Mucosa of descending colon (tissue), 3 donors: Measurements from ENCODE around the gene USP24. TPM values are rescaled to one million over a fixed set of nuclear protein-coding genes. Genes with fewer than 3 reads are reported as not detected.

Experiments
- ATAC-seq: fragments of 200-7000 bp; cut with Tn5 transposase; one replicate; pipeline ENCODE4 v1.9.1; 2020; ENCODE audit warnings: mild to moderate bottlenecking, moderate library complexity
- DNase-seq, 3 donors: peaks; one replicate each; pipeline ENCODE4 v3.0.0-alpha.2; 2020
- H3K36me3 ChIP-seq: fragments of 200-600 bp; one replicate; pipeline ENCODE4 v1.8.0; 2021; ENCODE audit warnings: low read depth, mild to moderate bottlenecking
- H3K4me1 ChIP-seq: fragments of 200-600 bp; one replicate; pipeline ENCODE4 v1.8.0; 2021; ENCODE audit warnings: low read depth, mild to moderate bottlenecking
- H3K4me3 ChIP-seq: fragments of 200-600 bp; one replicate; pipeline ENCODE4 v1.8.0; 2021; ENCODE audit warnings: mild to moderate bottlenecking
- H3K9me3 ChIP-seq: fragments of 200-600 bp; one replicate; pipeline ENCODE4 v1.8.0; 2021; ENCODE audit warnings: mild to moderate bottlenecking
- intact Hi-C, 2 donors: fragments of 100-400 bp; cut with DNase I in 1 of 2; cut with micrococcal nuclease in 1 of 2; formaldehyde crosslinking; loops; one replicate each; pipeline versions ENCODE4 v1.11.0 to v1.11.1; 2022; cut with DNase I, micrococcal nuclease
- total RNA-seq, 3 donors: library from RNA; stranded (reverse); fragmentation: NEBNext Ultra II Directional in 2 of 3; extraction: Animal tissue kit (Norgen Biotek cat#: 25700) in 2 of 3; gene quantifications; one replicate each; pipeline versions ENCODE4 v1.2.1 to v1.2.4, GENCODE V29; 2021 to 2023
- TF ChIP-seq, protein P1 (sequence below): fragments of 200-600 bp; IDR thresholded peaks from one replicate; pipeline ENCODE4 v1.8.0; 2022; ENCODE audit warnings: antibody characterized with exemption, mild to moderate bottlenecking
- donor health status: DM: no; HTN: no; CAD: no; lungs with moderate emphysema.
- donor health status: DM: no; HTN: no; CAD: no.
- donor health status: DM: no; HTN: yes; CAD: no.

The USP24 gene
- total RNA-seq, 3 donors from 2014 or later = 35.5 to 51.1 (median 46.2) TPM

DNA sequence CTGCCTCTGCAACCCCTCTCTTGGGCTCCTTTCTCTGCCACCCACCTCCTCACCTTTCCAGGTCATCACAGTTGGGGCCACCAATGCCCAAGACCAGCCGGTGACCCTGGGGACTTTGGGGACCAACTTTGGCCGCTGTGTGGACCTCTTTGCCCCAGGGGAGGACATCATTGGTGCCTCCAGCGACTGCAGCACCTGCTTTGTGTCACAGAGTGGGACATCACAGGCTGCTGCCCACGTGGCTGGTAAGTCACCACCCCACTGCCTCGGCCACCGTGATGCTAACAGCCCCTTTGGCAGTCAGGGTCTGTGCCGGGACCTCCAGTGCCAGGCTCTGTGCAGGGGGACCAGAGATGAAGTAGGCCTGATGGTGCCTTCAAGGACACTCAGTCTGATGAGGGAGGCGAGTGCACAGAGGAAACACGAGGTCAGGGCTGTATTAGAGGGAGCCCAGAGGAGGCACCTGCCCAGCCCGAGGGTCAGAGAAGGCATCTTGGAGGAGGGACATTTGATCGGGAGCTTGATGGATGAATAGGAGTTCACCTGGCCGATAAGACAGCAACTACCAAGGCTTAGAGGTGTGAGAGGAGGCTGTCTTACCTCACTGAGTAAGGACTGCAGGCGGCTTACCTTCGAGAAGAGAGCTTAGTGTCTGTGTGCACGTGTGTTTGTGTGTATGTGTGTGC, 157.8 kb downstream of the USP24 start:
- DNase-seq (no peak), ATAC-seq (no peak)
- Histone ChIP-seq H3K36me3 (no peaks in the 10 kb centered on the region), H3K9me3 (no peaks in the 10 kb centered on the region), H3K4me1 (no peaks in the 10 kb centered on the region), H3K4me3 (no peak overlapping the region)
- TF ChIP-seq, protein P1, sequence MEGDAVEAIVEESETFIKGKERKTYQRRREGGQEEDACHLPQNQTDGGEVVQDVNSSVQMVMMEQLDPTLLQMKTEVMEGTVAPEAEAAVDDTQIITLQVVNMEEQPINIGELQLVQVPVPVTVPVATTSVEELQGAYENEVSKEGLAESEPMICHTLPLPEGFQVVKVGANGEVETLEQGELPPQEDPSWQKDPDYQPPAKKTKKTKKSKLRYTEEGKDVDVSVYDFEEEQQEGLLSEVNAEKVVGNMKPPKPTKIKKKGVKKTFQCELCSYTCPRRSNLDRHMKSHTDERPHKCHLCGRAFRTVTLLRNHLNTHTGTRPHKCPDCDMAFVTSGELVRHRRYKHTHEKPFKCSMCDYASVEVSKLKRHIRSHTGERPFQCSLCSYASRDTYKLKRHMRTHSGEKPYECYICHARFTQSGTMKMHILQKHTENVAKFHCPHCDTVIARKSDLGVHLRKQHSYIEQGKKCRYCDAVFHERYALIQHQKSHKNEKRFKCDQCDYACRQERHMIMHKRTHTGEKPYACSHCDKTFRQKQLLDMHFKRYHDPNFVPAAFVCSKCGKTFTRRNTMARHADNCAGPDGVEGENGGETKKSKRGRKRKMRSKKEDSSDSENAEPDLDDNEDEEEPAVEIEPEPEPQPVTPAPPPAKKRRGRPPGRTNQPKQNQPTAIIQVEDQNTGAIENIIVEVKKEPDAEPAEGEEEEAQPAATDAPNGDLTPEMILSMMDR = no peak
- intact Hi-C loops = no loop called here

DNA sequence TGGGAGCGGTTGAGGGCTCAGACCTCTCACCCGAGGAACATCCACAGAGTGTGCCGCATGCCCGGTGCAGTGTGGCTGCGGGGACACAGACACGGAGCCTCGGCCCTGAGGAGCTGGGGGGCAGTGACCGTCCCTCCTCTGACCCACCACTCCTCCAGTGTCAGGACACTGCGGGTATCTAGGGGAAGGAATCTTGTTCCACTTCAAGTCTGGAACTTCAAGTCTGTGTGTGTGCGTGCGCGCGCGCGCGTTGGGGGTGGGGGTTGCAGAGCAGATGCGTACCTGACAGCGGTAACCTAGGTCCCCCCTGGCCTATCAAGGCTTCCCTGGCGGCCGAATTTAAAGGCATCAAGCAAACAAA, 158.6 kb downstream of the USP24 start:
- Histone ChIP-seq H3K36me3 (no peaks in the 10 kb centered on the region), H3K4me3 (no peak overlapping the region), H3K9me3 (no peaks in the 10 kb centered on the region), H3K4me1 (no peaks in the 10 kb centered on the region)
- DNase-seq (no peak), ATAC-seq (no peak)
- intact Hi-C loops = no loop called here
- TF ChIP-seq, protein P1 = no peak

DNA sequence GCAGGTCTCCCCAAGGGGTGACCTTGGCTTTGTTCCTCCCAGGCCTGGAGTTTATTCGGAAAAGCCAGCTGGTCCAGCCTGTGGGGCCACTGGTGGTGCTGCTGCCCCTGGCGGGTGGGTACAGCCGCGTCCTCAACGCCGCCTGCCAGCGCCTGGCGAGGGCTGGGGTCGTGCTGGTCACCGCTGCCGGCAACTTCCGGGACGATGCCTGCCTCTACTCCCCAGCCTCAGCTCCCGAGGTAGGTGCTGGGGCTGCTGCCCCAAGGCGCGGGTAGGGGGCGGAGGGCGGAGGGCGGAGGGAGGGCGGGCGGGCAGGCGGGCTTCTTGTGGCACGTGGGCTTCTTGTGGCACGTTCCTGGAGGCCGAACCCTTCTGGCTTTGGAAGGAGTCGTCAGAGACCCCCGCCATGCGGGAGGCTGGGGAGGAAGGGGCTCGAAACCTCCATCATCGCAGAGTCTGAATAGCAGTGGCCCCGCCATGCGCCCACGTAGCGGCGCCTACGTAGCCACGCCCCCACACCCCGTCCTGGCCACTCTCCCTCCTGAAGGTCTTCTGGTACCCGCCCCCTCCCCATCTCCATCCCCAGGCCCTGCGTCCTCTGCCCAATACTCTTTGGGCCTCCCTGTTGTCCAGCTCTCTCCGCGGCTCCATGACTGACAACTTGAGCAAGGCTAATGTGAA, 159.1 kb downstream of the USP24 start:
- Histone ChIP-seq H3K4me1 (no peaks in the 10 kb centered on the region), H3K4me3 (no peak overlapping the region), H3K9me3 (no peaks in the 10 kb centered on the region), H3K36me3 (no peaks in the 10 kb centered on the region)
- intact Hi-C loops = no loop called here
- TF ChIP-seq, protein P1 = no peak
- ATAC-seq = no peak
- no peak for DNase-seq

DNA sequence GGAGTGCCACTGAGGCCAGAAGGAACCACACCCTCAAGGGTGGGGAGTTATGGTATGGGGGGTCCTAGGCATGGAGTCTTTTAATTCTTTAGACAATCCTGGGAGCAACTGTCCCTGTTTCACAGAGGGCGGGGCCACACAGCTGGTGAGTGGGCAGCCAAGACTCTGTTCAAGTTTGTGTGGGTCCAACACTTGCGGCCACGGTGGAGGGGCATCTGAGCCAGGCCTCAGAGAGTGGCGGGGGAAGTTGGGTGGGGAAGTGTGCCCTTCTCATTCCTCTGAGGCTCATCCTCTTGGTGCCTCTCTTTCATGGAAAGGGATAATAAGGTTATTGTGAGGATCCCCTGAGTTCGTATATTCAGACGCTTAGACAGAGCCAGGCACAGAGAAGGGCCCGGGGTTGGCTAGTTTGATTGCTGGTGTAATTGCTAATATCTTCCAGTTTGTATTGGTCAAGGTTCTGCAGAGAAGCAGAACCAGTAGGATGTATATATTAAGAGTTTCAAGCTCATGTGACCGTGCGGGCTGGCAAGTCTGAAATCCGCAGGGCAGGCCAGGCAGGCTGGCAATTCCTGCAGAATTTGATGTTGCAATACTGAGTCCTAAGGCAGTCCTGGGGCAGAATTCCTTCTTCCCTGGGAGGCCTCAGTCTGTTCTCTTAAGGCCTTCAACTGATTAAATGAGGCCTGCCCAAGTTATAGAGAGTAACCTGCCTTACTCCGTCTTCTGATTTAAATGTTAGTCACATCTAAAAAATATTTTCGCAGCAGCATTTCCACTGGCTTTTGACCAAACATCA, 159.9 kb downstream of the USP24 start:
- Histone ChIP-seq H3K9me3 (no peaks in the 10 kb centered on the region), H3K36me3 (no peaks in the 10 kb centered on the region), H3K4me3 (no peak overlapping the region), H3K4me1 (no peaks in the 10 kb centered on the region)
- DNase-seq (no peak), ATAC-seq (no peak)
- TF ChIP-seq, protein P1 = no peak
- intact Hi-C loops = no loop called here

DNA sequence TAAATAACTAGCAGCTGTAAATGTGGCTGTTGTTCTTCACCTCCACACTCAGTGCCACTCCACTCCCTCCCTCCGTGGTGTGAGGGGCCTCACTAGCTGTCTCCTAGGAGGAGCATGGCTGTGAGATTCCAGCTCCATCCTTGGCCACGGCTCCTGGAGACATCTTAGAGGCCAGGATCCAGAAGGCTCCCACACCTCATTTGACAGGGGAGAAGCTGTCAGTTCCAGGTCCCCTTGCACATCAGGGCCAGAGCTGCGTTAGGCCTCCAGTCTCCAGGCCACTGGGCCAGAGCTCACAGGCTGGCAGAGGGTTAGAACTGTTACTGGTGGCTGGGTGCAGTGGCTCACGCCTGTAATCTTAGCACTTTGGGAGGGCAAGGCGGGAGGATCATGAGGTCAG, 160.8 kb downstream of the USP24 start:
- no peak for DNase-seq
- ATAC-seq = no peak
- Histone ChIP-seq H3K9me3 (no peaks in the 10 kb centered on the region), H3K36me3 (no peaks in the 10 kb centered on the region), H3K4me1 (no peaks in the 10 kb centered on the region), H3K4me3 (no peak overlapping the region)
- intact Hi-C loops = no loop called here
- TF ChIP-seq, protein P1 = no peak
